SK-MEL-5 (cell line): ENCODE results near the gene SCAMP2. TPM values are rescaled to one million over a fixed set of nuclear protein-coding genes. Genes with fewer than 3 reads are reported as not detected.

Source experiments
- DNase-seq: peaks from one replicate; pipeline ENCODE4 v3.0.0-alpha.2; 2016; ENCODE audit warnings: low read depth, low spot score
- in situ Hi-C: cut with HindIII; loops from 2 replicates; pipeline ENCODE4 v1.10.0; 2016; ENCODE audit warnings: low sequenced_read_pairs, high pct_unique_total_duplicates, low pct_unique_long_range_greater_than_20kb
- total RNA-seq: library from RNA; depleted of rRNA; stranded (reverse); fragments of >200 nt; shearing (Covaris generic); gene quantifications from 2 replicates; pipeline ENCODE4 v1.2.3, GENCODE V29; 2014

SCAMP2 gene
- total RNA-seq, 1 experiment from 2014 or later = 14.2 TPM

DNA sequence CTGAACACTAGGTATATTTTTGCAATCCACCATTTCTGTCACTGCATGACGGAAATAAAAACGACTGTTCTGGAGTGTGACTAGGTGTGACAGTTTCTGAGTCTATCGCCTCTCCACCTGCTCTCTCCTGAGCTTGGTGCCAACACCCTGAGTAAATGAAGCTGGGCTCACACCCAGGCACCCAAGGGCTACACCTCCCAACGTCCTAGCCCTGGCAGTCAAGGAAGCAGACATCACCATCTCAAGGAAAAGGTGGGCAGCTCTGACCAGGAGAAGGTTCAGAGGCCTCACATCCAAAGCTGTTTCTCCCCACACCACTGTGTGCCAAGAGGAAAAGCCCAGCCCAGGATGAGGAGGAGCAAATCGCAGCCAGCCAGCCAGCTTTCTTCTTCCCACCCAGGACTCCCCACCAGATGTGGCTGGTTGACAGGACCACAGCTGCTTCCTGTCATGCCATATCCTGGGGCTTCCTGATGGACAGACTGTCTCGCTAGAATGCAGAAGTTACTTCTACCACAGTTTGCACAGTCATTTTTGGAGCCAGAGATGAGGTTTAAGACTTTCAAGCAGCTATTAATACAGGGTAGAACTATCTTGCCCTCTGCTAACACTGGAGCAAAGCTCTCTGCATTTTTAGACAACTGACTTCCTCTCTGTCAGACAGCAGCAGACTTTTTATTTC lies 3.3 kb downstream of the SCAMP2 start:
- in situ Hi-C loops = no loop called here
- no peak for DNase-seq

DNA sequence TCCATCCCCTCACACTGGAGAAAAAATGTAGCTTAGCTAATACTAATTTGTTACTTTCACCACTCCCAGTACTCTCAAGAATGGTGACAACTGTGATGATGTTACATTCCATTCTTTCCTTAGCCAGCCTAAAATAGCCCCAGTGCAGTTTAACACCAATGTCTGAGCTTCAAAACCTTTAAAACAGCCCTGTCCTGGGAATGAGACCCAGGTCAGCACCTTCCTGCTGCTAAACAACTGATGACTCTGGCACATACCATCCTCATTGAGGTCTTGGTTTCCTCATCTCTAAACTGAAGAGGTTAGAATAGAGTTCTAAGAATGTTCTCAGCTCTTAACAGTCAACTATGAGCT lies 3.8 kb downstream of the SCAMP2 start:
- in situ Hi-C loops = no loop called here
- no peak for DNase-seq

DNA sequence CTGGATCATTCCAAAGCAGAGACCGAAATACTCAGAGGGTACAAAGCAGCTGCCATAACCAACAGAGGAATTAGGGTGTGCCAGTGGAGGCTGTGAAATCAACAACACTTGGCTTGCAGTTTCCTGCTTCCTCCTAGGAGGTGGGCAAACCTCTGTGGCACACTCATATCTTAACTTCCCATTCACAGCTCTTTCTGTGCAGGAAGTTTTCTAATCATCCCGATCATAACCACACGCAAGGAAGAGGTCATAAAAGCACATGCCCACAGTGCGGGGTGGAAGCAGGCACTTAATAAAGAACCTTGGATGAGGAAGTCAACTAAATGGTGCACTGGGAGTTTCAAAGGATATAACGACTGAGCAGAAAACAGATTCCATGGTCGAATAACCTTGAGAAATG lies 5.1 kb downstream of the SCAMP2 start:
- in situ Hi-C loops = no loop called here
- no peak for DNase-seq

DNA sequence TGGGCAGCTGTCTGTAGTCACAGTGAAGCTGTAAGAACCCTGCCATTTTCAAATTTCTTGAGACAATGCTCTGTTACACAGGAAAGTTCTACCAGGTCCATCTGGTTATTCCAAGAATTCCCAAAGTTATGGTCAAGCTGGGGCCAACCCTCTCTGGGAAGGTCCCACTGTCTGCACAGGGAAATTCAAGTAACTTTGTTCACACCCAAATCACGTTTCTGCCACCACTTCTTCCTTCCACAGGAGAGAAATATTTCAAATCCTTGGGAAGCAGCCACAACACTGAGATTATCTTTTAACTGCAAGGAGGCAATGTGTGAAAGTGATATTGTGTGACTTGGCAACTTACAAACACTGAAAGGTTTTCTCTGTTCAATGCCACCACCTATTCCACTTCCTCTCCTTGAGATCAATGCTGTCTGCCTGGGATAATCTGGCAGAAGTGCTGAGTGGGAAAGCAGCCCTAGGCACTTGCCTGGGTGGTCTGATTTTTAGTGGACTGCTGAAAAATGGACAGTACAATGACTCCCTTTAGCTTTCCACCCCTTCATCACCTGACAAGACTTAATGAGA lies 5.6 kb downstream of the SCAMP2 start:
- no peak for DNase-seq
- in situ Hi-C loops = no loop called here

DNA sequence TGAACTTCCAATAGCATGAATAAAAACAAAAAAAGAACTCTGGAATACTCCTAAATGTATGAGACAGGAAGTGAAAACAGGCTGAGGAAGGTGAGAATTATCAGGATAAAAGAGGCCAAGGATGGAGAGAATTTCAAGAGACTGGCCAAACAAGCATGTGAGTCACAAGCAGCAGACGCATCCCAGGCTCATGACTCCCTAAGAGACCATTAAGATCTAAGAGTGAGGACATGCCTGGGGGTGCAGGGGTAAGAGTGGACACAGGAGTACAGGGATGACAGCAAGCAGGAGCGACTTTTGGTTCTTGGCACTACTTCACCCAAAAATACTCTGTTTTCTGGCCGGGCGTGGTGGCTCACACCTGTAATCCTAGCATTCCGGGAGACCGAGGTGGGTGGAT lies 7.1 kb downstream of the SCAMP2 start:
- DNase-seq = peak; percentile 53
- in situ Hi-C loops = no loop called here

DNA sequence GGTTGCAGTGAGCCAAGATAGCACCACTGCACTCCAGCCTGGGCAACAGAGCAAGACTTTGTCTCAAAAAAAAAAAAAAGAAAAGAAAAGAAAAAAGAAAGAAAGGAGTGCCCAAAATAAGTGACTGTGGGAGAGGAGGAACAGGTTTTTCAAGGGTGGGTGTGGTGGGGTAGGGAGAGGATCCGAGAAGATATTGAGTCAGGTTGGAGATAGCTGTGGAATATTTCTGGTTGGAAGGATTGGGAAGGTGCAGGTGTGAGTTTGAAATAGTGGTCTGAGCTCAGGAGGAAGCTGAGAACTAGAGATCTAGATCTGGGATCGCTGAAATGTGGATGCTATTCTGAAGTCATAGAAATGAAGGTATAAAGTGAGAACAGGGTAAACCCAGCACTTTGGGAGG lies 7.8 kb downstream of the SCAMP2 start:
- DNase-seq = no peak
- in situ Hi-C loops = no loop called here

DNA sequence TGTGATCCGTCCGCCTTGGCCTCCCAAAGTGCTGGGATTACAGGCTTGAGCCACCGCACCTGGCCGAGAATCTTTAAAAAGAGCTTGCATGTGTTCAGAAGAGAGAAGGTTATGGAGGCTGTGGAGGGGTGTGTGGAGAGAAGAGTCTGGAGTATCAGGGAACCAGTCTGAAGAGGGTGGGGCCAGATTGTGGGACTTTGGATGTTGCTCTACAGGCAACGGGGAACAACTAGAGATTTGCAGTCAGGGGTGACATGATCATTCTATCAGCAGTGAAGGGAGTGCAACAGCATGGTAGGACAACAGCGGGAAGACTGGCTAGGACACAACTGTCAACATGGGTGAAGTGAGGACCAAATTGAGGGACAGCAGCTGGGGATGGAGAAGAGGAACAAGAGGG lies 8.9 kb downstream of the SCAMP2 start:
- no peak for DNase-seq
- in situ Hi-C loops = no loop called here

DNA sequence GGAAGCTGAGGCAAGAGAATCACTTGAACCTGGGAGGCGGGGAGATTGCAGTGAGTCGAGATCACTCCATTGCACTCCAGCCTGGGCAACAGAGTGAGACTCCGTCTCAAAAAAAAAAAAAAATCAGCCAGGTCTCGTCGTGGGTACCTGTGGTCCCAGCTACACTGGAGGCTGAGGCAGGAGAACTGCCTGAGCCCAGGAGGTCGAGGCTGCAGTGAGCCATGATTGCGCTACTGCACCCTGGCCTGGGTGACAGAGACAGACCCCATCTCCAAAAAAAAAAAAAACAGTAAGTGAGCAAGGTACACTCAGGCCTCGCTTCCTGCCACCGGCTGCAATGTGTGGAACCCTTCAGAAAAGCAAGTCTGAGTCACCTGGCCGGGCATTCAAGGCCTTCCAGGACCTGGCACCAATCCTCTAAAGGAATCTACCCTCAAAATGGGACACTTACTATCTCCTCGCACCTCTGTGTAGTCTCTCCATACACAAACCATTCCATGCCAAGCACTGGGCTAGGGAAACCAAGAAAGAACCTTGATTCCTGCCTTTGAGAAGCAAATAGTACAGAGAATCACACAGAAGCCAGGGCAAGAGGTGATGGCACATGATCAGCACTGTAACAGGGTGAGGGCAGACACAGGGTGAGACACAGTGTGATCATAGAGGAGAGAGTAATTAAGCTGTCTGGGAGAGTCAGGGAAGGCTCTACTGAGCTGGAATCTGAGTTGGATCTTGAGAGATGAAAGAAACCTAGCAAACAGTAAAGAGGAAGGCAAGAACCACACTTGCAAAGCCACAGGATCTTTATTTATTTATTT lies 9.7 kb downstream of the SCAMP2 start:
- DNase-seq = no peak
- in situ Hi-C loops = no loop called here

DNA sequence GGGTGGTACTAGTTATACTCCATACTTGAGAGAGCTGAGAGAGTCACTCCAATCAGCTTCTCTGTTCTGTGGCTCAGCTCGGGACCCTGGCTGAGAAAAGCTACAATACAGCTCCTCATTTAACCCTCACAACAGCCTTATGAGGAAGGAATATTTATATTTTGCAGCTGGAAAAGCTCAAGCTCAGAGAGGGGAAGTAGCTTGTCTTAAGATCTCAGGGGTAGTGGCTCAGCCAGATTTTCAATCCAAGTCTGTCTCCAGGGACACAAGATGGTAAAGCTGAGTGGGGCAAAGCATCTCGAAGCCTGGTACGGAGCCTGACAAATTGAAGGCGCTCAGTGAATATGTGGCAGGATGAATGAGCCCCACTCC lies 14.8 kb downstream of the SCAMP2 start:
- no peak for DNase-seq
- in situ Hi-C loops = no loop called here

DNA sequence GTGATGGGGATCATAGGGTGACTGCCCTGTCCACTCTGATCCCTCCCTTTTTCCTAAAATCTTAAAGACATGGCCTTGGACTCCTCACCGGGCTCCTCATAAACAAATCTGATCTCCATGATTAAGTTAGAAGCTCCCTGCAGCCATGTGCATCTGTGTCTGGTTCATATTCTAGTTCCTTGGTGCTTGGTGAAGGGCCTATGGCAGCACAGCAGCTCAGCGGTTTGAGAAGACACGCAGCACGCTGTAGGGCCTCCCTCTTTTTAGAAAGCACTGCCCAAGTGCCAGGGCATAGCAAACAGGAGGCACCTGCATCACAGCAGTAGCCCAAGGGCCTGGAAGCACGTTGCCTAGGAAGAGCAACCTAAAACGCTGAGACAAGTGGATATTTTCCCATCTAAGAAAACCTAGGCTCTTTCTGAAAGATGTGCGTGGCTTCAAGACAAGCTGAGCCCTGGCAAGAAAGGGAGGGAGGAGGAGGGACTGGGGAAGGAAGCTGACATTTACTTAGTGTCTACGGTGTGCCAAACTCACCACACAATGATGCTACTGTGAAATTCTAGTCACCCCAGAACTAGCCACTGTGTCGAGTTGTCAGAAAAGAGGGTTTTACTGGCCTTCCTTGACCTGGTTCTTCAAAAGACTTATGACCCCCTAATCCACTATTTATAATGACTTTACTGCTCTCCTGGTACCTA lies 15.3 kb downstream of the SCAMP2 start:
- in situ Hi-C loops = no loop called here
- no peak for DNase-seq

DNA sequence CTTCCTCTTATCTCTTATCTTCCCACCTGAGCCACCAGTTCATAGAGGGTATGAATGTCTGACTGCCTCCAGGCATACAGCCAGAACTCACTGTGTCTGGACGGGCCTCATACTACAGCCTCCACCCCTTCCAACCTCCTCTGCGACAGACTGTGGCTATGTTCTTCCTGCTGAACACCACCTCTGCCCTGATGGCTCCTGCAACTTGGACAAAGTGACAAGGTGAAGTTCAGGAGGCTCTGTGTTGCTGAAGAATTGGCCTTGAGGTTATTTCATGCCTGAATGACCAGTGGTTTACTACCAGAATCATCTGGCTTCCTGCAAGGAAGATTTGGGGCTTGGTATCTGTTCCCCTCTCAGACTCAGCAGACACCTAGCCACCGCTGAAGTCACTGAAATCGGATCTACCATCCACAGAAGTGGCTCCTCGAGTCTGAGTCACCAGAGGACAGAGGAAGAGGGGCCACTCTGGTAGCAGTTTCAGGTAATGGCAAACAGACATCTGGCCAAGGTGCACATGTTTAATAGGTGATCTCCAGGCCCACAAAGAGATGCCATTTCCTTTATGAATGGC lies 16.0 kb downstream of the SCAMP2 start:
- DNase-seq = no peak
- in situ Hi-C loops = no loop called here

DNA sequence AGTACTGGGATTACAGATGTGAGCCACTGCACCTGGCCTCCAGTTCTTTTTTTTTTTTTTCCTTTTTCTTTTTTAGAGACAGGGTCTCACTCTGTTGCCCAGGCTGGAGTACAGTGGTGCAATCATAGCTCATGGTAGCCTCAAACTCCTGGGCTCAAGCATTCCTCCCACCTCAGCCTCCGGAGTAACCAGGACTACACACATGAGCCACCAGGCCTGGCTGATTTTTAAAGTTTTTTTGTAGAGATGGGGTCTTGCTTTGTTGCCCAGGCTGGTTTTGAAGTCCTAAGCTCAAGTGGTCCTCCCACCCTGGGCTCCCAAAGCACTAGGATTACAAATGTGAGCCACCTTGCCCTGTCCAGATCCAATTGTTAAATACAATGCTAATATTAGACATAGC lies 16.6 kb downstream of the SCAMP2 start:
- no peak for DNase-seq
- in situ Hi-C loops = no loop called here

DNA sequence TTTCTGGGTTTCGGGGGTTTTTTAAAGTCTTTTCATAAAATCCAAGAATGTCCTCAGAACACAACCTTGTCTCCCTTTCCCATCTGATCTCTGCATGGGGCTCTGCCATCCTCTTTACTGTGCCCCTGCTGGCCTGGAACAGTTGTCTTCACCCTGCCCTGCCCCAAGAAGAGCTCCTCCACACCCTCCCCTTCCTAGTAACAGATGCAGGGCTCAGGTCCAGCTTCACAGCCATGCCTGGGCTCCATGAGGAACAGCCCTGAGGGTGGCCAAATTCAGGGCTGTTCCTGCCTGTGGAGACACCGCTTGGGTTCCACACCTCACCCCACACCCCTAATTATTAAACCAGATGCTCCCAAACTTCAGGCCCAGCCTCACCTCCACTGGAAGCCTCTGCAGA lies 17.3 kb downstream of the SCAMP2 start:
- no peak for DNase-seq
- in situ Hi-C loops = no loop called here

DNA sequence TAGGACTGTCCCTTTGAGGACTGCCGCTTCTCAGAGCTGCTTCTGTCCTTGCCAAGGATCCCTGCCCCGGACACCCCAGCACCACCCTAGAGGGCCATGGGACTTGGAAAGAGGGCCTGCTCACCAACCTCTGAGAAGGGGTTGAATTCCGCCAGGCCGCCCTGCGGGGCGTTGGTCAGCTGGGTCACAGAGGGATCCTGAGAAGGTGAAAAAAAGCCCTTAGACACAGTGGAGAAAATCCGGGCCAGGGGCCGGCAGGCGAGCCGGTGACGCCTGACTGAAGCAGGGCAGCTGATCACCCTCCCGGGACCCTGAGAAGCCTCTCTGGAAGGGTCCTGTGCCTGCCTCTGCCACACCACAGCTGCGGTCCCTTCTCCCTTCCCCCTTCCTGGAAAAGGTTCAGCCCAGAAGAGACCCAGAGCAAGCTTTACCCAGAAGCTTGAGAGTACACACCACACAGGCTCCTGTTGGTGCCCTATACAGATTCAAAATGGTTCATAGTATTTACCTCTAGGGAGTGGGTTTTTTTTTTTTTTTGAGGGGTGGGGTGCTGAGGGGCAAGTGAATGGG lies 18.6 kb downstream of the SCAMP2 start:
- no peak for DNase-seq
- in situ Hi-C loops = no loop called here

DNA sequence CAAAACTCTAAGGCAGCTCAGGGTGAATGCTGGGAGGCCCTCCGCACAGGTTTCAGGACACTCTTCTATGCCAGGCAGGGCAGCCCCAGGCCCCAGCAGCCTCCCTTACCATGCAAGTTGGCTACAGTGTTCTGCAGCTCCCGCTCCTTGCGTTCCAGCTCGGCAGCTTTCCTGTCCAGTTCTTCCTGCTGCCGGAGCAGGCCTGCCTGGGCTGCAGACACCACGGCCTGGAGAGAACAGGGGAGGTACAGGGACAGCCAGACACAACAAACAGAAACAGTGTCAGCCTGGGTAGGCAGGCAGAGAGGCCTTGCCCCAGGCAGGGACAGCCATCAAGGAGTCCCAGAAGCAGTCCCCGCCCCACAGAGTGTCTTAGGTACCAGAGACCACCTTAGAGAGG lies 21.2 kb downstream of the SCAMP2 start:
- DNase-seq = no peak
- in situ Hi-C loops = no loop called here

DNA sequence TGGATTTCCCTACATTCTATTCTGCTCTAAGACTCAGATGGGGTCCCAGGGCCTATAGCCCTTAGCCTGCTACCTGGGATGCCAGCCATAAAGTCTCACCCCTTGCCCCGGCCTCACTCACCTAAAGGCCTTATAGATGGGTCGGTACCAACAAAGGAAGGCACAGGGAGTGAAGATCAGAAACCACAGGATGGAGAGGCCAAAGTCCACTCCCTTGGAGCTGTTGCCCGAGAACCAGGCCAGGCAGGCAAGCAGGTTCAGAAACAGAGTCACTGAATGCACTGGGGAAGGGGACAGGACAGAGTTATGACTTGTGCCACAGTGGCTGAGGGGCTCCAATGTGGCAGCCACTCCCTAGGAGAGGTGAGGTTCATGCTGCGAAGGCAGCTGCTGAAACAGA lies 22.8 kb downstream of the SCAMP2 start:
- no peak for DNase-seq
- in situ Hi-C loops = no loop called here

DNA sequence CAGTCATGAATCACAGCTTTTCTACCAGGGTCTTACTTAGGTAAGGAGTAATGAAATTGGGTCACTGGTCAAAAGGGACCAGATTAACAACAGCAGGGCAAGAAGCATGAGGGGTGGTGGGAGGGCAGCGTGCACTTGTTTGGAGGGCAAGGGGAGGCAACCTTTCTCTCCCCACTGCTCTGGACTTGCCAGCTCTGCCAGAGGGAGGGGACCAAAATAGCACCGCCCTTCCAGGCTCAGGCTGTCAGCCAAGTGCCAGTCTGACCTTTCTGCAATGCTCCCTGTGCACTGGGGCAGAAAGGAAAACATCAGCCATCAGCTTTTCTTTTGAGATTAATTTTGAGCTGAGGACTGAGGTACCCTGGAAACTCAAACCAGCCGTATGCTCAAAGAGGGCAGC lies 25.7 kb downstream of the SCAMP2 start:
- no peak for DNase-seq
- in situ Hi-C loops = no loop called here

DNA sequence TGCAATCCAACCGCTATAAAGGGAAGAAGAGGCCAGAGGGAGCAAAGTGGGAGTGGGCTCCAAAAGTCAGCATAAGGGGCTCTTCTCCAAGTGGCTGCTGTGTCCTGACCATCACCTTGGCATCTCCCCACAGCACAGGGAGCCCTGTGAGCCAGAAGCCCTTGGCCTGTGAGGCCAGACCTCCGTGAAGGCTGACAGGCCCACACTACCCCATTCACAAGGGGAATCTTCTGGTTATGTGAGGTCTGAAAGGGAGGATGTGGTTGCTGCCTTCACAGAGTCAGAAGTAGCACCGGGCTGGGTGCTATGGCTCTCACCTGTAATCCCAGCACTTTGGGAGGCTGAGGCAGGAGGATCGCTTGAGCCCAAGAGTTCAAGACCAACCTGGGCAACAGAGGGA lies 27.6 kb downstream of the SCAMP2 start:
- DNase-seq = no peak
- in situ Hi-C loops = no loop called here
